HepG2 (cell line): ENCODE measurements around the gene WDR18. TPM values are rescaled to one million over a fixed set of nuclear protein-coding genes. Genes with fewer than 3 reads are reported as not detected.

Experiments used
- ESRRA ChIP-seq: sonication (generic); formaldehyde crosslinking; IDR thresholded peaks from 2 replicates; pipeline ENCODE4 v1.5.1; 2020; ENCODE audit warnings: mild to moderate bottlenecking, low read depth, missing genetic modification reagents
- GABPB1 ChIP-seq: IDR thresholded peaks from 2 replicates; pipeline ENCODE4 v1.6.1; 2016; ENCODE audit warnings: mild to moderate bottlenecking, missing genetic modification reagents, moderate library complexity, missing compliant biosample characterization
- GATAD1 ChIP-seq: IDR thresholded peaks from 2 replicates; pipeline ENCODE4 v1.6.1; 2016; ENCODE audit warnings: missing genetic modification reagents, missing compliant biosample characterization
- ISX ChIP-seq: sonication (generic); formaldehyde crosslinking; conservative IDR thresholded peaks from 2 replicates; pipeline ENCODE4 v1.5.0; 2020; ENCODE audit warnings: missing genetic modification reagents
- KDM4B ChIP-seq: sonication (generic); formaldehyde crosslinking; IDR thresholded peaks from 2 replicates; pipeline ENCODE4 v1.4.0; 2020; ENCODE audit warnings: missing genetic modification reagents
- KDM5A ChIP-seq: fragments of 200-600 bp; sonication (generic); IDR thresholded peaks from 2 replicates; pipeline ENCODE4 v1.7.0; 2018; ENCODE audit warnings: antibody characterized with exemption, mild to moderate bottlenecking, low read length, borderline replicate concordance
- NBN ChIP-seq: fragments of 450-650 bp; conservative IDR thresholded peaks from 2 replicates; pipeline ENCODE4 v1.6.1; 2017
- NR2F2 ChIP-seq: IDR thresholded peaks from 2 replicates; pipeline ENCODE4 v1.6.1; 2012; ENCODE audit warnings: low read depth, inconsistent platforms, borderline replicate concordance
- PAF1 ChIP-seq: IDR thresholded peaks from 2 replicates; pipeline ENCODE4 v1.6.1; 2016; ENCODE audit warnings: missing genetic modification reagents, missing compliant biosample characterization
- REXO4 ChIP-seq: sonication (generic); formaldehyde crosslinking; IDR thresholded peaks from 2 replicates; pipeline ENCODE4 v1.8.0; 2022; ENCODE audit warnings: missing genetic modification reagents, mild to moderate bottlenecking, borderline replicate concordance
- SUZ12 ChIP-seq: fragments of 150-350 bp; IDR thresholded peaks from 2 replicates; pipeline ENCODE4 v1.6.1; 2014; ENCODE audit warnings: low read depth, low read length
- ZNF224 ChIP-seq: sonication (generic); formaldehyde crosslinking; IDR thresholded peaks from 2 replicates; pipeline ENCODE4 v1.5.0; 2020; ENCODE audit warnings: mild to moderate bottlenecking, missing genetic modification reagents
- polyA plus RNA-seq, 8 experiments: library from polyadenylated mRNA; depleted of rRNA in 3 of 8; stranded (reverse) in 7 of 8; unstranded in 1 of 8; fragments of >200 nt; fragmentation: Illumina TruSeq in 4 of 8; extraction: Trizol in 4 of 8; gene quantifications; 2 replicates each; pipeline versions ENCODE4 v1.2.1 to v1.2.3, GENCODE V29; 2011 to 2016; ENCODE audit warnings: low read depth in 4 of 8, missing spikeins in 1 of 8, mixed read lengths in 1 of 8; ENCODE audit not compliant: insufficient read depth in 1 of 8
- total RNA-seq, 5 experiments: library from RNA; depleted of rRNA; stranded (reverse); fragments of >200 nt; fragmentation: Illumina TruSeq; extraction: Trizol; gene quantifications; 2 replicates each; pipeline ENCODE4 v1.2.3, GENCODE V29; 2016; ENCODE audit warnings: low read depth in 1 of 5
- TF ChIP-seq, protein P1 (sequence below), 2 experiments: IDR thresholded peaks; 2 replicates each; pipeline ENCODE4 v1.6.1; 2011 to 2012; ENCODE audit warnings: low read length in 2 of 2, borderline replicate concordance in 1 of 2, low read depth in 1 of 2, mild to moderate bottlenecking in 1 of 2, moderate library complexity in 1 of 2
- TF ChIP-seq, protein P2 (sequence below): sonication (generic); formaldehyde crosslinking; IDR thresholded peaks from 2 replicates; pipeline ENCODE4 v1.8.1; 2023; ENCODE audit warnings: mild to moderate bottlenecking, missing genetic modification reagents, borderline replicate concordance
- TF ChIP-seq, protein P3 (sequence below): sonication (generic); formaldehyde crosslinking; IDR thresholded peaks from 2 replicates; pipeline ENCODE4 v1.8.0; 2023; ENCODE audit warnings: mild to moderate bottlenecking, missing genetic modification reagents
- TF ChIP-seq, protein P4 (sequence below): sonication (generic); formaldehyde crosslinking; IDR thresholded peaks from 2 replicates; pipeline ENCODE4 v1.8.0; 2022; ENCODE audit warnings: missing genetic modification reagents, mild to moderate bottlenecking, moderate library complexity, borderline replicate concordance
- TF ChIP-seq, protein P5 (sequence below): sonication (generic); formaldehyde crosslinking; conservative IDR thresholded peaks from 2 replicates; pipeline ENCODE4 v1.4.0; 2020; ENCODE audit warnings: mild to moderate bottlenecking, missing genetic modification reagents, moderate library complexity
- TF ChIP-seq, protein P6 (sequence below): sonication (generic); formaldehyde crosslinking; IDR thresholded peaks from 2 replicates; pipeline ENCODE4 v1.4.0; 2020; ENCODE audit warnings: mild to moderate bottlenecking, missing genetic modification reagents

The WDR18 gene
- total and polyA plus RNA-seq, 2 of the 13 experiments (the other 11 are each of a cell fraction or from before 2014, with no cell fraction given) = 36.4 to 47.6 TPM

DNA sequence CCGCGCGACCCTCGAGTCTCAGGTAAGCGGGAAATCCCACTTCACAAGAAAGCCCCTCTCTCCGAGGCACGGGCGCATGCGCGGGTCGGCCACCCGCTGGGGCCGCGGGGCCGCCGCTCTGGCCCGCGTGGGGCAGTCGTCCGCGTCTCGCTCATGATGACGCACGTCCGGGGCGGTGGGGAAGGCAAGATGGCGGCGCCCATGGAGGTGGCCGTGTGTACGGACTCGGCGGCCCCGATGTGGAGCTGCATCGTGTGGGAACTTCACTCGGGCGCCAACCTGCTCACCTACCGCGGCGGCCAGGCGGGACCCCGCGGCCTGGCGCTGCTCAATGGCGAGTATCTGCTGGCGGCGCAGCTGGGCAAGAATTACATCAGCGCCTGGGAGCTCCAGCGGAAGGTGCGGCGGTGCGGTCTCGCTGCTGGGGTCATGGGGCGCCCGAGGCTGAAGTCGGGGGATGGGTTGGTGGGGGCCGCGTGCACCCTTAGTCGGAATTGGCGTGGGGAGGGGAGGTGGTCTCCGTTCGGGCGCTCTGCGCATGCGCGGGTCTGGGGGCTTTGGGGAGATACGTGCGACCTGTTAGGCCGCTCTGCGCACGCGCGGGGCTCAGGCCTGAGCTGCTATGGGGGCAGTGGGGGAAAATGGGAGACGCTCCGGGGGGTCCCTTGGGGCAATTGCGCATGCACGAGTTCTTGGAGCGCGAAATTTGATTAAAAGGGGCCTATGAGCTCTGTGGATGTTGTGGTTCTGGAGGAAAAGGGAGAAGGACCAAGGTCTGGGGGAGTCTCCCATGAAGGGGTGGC, at the start of gene WDR18 (continued):
- peak; percentile 98 for TF ChIP-seq GATAD1 (CRISPR knock-in tag)
- no peak for TF ChIP-seq NBN
- TF ChIP-seq ISX (CRISPR knock-in tag) = no peak
- no peak for TF ChIP-seq SUZ12
- no peak for TF ChIP-seq NR2F2
- no peak for TF ChIP-seq KDM4B
- TF ChIP-seq ESRRA = no peak
- no peak for TF ChIP-seq REXO4 (CRISPR knock-in tag)
- peak; percentile 98 for TF ChIP-seq GABPB1 (CRISPR knock-in tag)
- TF ChIP-seq ZNF224 (CRISPR knock-in tag) = peak; percentile 83; the same call in 1 of the 2 replicates
- TF ChIP-seq, protein P1, sequence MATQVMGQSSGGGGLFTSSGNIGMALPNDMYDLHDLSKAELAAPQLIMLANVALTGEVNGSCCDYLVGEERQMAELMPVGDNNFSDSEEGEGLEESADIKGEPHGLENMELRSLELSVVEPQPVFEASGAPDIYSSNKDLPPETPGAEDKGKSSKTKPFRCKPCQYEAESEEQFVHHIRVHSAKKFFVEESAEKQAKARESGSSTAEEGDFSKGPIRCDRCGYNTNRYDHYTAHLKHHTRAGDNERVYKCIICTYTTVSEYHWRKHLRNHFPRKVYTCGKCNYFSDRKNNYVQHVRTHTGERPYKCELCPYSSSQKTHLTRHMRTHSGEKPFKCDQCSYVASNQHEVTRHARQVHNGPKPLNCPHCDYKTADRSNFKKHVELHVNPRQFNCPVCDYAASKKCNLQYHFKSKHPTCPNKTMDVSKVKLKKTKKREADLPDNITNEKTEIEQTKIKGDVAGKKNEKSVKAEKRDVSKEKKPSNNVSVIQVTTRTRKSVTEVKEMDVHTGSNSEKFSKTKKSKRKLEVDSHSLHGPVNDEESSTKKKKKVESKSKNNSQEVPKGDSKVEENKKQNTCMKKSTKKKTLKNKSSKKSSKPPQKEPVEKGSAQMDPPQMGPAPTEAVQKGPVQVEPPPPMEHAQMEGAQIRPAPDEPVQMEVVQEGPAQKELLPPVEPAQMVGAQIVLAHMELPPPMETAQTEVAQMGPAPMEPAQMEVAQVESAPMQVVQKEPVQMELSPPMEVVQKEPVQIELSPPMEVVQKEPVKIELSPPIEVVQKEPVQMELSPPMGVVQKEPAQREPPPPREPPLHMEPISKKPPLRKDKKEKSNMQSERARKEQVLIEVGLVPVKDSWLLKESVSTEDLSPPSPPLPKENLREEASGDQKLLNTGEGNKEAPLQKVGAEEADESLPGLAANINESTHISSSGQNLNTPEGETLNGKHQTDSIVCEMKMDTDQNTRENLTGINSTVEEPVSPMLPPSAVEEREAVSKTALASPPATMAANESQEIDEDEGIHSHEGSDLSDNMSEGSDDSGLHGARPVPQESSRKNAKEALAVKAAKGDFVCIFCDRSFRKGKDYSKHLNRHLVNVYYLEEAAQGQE (IDR thresholded peaks at IDR 0.05; ENCODE audit: borderline replicate concordance in 1 of 2, low read depth in 1 of 2, low read length in 2 of 2) = no peak
- TF ChIP-seq, protein P2, sequence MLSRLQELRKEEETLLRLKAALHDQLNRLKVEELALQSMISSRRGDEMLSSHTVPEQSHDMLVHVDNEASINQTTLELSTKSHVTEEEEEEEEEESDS (CRISPR knock-in tag) = peak; percentile 57; the same call in 1 of the 2 replicates
- TF ChIP-seq, protein P3, sequence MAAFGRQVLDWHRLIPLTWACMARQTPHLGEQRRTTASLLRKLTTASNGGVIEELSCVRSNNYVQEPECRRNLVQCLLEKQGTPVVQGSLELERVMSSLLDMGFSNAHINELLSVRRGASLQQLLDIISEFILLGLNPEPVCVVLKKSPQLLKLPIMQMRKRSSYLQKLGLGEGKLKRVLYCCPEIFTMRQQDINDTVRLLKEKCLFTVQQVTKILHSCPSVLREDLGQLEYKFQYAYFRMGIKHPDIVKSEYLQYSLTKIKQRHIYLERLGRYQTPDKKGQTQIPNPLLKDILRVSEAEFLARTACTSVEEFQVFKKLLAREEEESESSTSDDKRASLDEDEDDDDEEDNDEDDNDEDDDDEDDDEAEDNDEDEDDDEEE = 0 out of 2 replicates have a peak, but pooled peaks have one; percentile 24
- TF ChIP-seq KDM5A = peak; percentile 95
- TF ChIP-seq, protein P4, sequence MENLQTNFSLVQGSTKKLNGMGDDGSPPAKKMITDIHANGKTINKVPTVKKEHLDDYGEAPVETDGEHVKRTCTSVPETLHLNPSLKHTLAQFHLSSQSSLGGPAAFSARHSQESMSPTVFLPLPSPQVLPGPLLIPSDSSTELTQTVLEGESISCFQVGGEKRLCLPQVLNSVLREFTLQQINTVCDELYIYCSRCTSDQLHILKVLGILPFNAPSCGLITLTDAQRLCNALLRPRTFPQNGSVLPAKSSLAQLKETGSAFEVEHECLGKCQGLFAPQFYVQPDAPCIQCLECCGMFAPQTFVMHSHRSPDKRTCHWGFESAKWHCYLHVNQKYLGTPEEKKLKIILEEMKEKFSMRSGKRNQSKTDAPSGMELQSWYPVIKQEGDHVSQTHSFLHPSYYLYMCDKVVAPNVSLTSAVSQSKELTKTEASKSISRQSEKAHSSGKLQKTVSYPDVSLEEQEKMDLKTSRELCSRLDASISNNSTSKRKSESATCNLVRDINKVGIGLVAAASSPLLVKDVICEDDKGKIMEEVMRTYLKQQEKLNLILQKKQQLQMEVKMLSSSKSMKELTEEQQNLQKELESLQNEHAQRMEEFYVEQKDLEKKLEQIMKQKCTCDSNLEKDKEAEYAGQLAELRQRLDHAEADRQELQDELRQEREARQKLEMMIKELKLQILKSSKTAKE (CRISPR knock-in tag) = no peak
- TF ChIP-seq, protein P5, sequence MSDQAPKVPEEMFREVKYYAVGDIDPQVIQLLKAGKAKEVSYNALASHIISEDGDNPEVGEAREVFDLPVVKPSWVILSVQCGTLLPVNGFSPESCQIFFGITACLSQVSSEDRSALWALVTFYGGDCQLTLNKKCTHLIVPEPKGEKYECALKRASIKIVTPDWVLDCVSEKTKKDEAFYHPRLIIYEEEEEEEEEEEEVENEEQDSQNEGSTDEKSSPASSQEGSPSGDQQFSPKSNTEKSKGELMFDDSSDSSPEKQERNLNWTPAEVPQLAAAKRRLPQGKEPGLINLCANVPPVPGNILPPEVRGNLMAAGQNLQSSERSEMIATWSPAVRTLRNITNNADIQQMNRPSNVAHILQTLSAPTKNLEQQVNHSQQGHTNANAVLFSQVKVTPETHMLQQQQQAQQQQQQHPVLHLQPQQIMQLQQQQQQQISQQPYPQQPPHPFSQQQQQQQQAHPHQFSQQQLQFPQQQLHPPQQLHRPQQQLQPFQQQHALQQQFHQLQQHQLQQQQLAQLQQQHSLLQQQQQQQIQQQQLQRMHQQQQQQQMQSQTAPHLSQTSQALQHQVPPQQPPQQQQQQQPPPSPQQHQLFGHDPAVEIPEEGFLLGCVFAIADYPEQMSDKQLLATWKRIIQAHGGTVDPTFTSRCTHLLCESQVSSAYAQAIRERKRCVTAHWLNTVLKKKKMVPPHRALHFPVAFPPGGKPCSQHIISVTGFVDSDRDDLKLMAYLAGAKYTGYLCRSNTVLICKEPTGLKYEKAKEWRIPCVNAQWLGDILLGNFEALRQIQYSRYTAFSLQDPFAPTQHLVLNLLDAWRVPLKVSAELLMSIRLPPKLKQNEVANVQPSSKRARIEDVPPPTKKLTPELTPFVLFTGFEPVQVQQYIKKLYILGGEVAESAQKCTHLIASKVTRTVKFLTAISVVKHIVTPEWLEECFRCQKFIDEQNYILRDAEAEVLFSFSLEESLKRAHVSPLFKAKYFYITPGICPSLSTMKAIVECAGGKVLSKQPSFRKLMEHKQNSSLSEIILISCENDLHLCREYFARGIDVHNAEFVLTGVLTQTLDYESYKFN = peak; percentile 23; the same call in 1 of the 2 replicates
- TF ChIP-seq, protein P6, sequence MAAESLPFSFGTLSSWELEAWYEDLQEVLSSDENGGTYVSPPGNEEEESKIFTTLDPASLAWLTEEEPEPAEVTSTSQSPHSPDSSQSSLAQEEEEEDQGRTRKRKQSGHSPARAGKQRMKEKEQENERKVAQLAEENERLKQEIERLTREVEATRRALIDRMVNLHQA (CRISPR knock-in tag) = no peak
- TF ChIP-seq PAF1 = no peak
